T47D (cell line): Measurements from ENCODE around the gene NAT9.
A peak's percentile ranks its signal among the peaks of the same experiment; 100 is the strongest.

Experiments used
- DNase-seq, 2 experiments: peaks; one replicate each; pipeline versions ENCODE4 v3.0.0 to v3.0.0-alpha.2; 2011 to 2012; ENCODE audit warnings: low read depth in 1 of 2, low spot score in 1 of 2
- JUND ChIP-seq: IDR thresholded peaks from 2 replicates; pipeline ENCODE4 v1.6.1; 2012; ENCODE audit warnings: low read depth
- in situ Hi-C: cut with HindIII; loops from 2 replicates; pipeline ENCODE4 v1.10.0; 2016; ENCODE audit warnings: low sequenced_read_pairs, low pct_unique_long_range_greater_than_20kb

Gene NAT9

GRCh38 chr17:74750039-74750326 lies 26.2 kb downstream of the NAT9 start:
- in situ Hi-C loops = no loop called here
- no peak for DNase-seq
- TF ChIP-seq JUND = no peak

GRCh38 chr17:74749279-74750038 lies 26.7 kb downstream of the NAT9 start:
- DNase-seq = peak in 1 of 2 experiments; percentile 77
- no peak for TF ChIP-seq JUND
- in situ Hi-C loops = no loop called here

GRCh38 chr17:74748529-74749278 lies 27.4 kb downstream of the NAT9 start, which contains the start of gene NHERF1:
NHERF1 (plus strand) TSS chr17:74748628; CDS start chr17:74748847, 219 bp downstream.
- in situ Hi-C loops = no loop called here
- DNase-seq = peak in 1 of 2 experiments; percentile 98
- TF ChIP-seq JUND = no peak

GRCh38 chr17:74748279-74748528 lies 27.9 kb downstream of the NAT9 start:
- in situ Hi-C loops = no loop called here

GRCh38 chr17:74746922-74747321 lies 29.2 kb downstream of the NAT9 start:
- in situ Hi-C loops = no loop called here
- no peak for TF ChIP-seq JUND
- peak in 1 of 2 experiments; percentile 49 for DNase-seq

More at GRCh38 chr17:74748279-74748528, 27.9 kb downstream of the NAT9 start:
- DNase-seq = peak in 1 of 2 experiments; percentile 94
- TF ChIP-seq JUND = no peak

GRCh38 chr17:74746376-74746775 lies 29.8 kb downstream of the NAT9 start:
- in situ Hi-C loops = no loop called here
- no peak for DNase-seq
- TF ChIP-seq JUND = no peak

GRCh38 chr17:74745548-74746177 lies 30.5 kb downstream of the NAT9 start:
- TF ChIP-seq JUND = no peak
- DNase-seq = no peak
- in situ Hi-C loops = no loop called here

- no peak for TF ChIP-seq JUND
- in situ Hi-C loops = no loop called here
- peak; percentile 88 to 90 for DNase-seq
Observed at GRCh38 chr17:74744714-74745547, 31.2 kb downstream of the NAT9 start.

- no peak for TF ChIP-seq JUND
- in situ Hi-C loops = no loop called here
- DNase-seq = no peak
Observed at GRCh38 chr17:74744349-74744713, 31.8 kb downstream of the NAT9 start.

- in situ Hi-C loops = no loop called here
- TF ChIP-seq JUND = no peak
Observed at GRCh38 chr17:74743755-74744154, 32.4 kb downstream of the NAT9 start.

GRCh38 chr17:74742978-74743545 lies 33.1 kb downstream of the NAT9 start:
- TF ChIP-seq JUND = no peak
- DNase-seq = no peak
- in situ Hi-C loops = no loop called here

More at GRCh38 chr17:74743755-74744154, 32.4 kb downstream of the NAT9 start:
- no peak for DNase-seq

GRCh38 chr17:74742153-74742515 lies 34.0 kb downstream of the NAT9 start:
- DNase-seq = peak in 1 of 2 experiments; percentile 37
- in situ Hi-C loops = no loop called here

More at GRCh38 chr17:74742153-74742515, 34.0 kb downstream of the NAT9 start:
- TF ChIP-seq JUND = no peak
